CD4-positive, alpha-beta memory T cell (primary cell): ENCODE measurements around the gene CRTC3. TPM values are rescaled to one million over a fixed set of nuclear protein-coding genes. Genes with fewer than 3 reads are reported as not detected.

Source experiments
- CTCF ChIA-PET: fragments of 350-600 bp; sonication (Branson Sonifier 250); formaldehyde crosslinking; loops from one replicate; lab custom pipeline; 2021; ENCODE audit warnings: inconsistent platforms; ENCODE audit not compliant: partially characterized antibody; lab: Charles Lee
- POLR2A ChIA-PET: fragments of 350-600 bp; sonication (Branson Sonifier 250); formaldehyde crosslinking; loops from one replicate; lab custom pipeline; 2021; ENCODE audit not compliant: partially characterized antibody; lab: Charles Lee
- DNase-seq, 5 donors: peaks; one replicate each; pipeline versions ENCODE4 v3.0.0 to v3.0.0-alpha.2; 2020 to 2022; ENCODE audit warnings: mixed read lengths in 1 of 5
- H3K27ac ChIP-seq: one replicate; pipeline ENCODE4 v1.7.0; 2013; ENCODE audit warnings: low read depth, low read length
- H3K27me3 ChIP-seq: 2 replicates; pipeline ENCODE4 v1.7.0; 2013; ENCODE audit warnings: mild to moderate bottlenecking, low read length, moderate library complexity; ENCODE audit not compliant: insufficient read depth
- H3K36me3 ChIP-seq: 2 replicates; pipeline ENCODE4 v1.7.0; 2013; ENCODE audit warnings: mild to moderate bottlenecking, low read length, moderate library complexity; ENCODE audit not compliant: insufficient read depth
- H3K4me1 ChIP-seq: 2 replicates; pipeline ENCODE4 v1.7.0; 2013; ENCODE audit warnings: mild to moderate bottlenecking, low read length, moderate library complexity; ENCODE audit not compliant: insufficient read depth
- H3K4me3 ChIP-seq, 2 donors: one replicate each; pipeline ENCODE4 v1.7.0; 2013; ENCODE audit warnings: low read length in 2 of 2, mild to moderate bottlenecking in 1 of 2
- H3K9me3 ChIP-seq, 2 donors: one replicate each; pipeline ENCODE4 v1.7.0; 2013; ENCODE audit warnings: low read length in 2 of 2, control low read depth in 1 of 2; ENCODE audit not compliant: control insufficient read depth in 1 of 2
- H3K27ac Mint-ChIP-seq, 7 donors: one replicate each; pipeline ENCODE4 v1.8.0; 2020 to 2021; ENCODE audit warnings: mixed read lengths in 7 of 7, mild to moderate bottlenecking in 6 of 7, inconsistent platforms in 3 of 7, moderate library complexity in 3 of 7
- H3K27me3 Mint-ChIP-seq, 2 donors: one replicate each; pipeline ENCODE4 v1.8.0; 2020 to 2021; ENCODE audit warnings: mixed read lengths in 2 of 2
- H3K36me3 Mint-ChIP-seq, 2 donors: one replicate each; pipeline ENCODE4 v1.8.0; 2020 to 2021; ENCODE audit warnings: mixed read lengths in 2 of 2, inconsistent platforms in 1 of 2, mild to moderate bottlenecking in 1 of 2
- H3K4me1 Mint-ChIP-seq, 4 donors: one replicate each; pipeline ENCODE4 v1.8.0; 2020 to 2021; ENCODE audit warnings: mixed read lengths in 4 of 4, mild to moderate bottlenecking in 1 of 4
- H3K4me3 Mint-ChIP-seq, 8 donors: one replicate each; pipeline ENCODE4 v1.8.0; 2020 to 2021; ENCODE audit warnings: mixed read lengths in 8 of 8, mild to moderate bottlenecking in 7 of 8, moderate library complexity in 6 of 8, inconsistent platforms in 3 of 8
- H3K9me3 Mint-ChIP-seq, 8 donors: one replicate each; pipeline ENCODE4 v1.8.0; 2020 to 2021; ENCODE audit warnings: mixed read lengths in 8 of 8, mild to moderate bottlenecking in 5 of 8, inconsistent platforms in 3 of 8, moderate library complexity in 1 of 8
- intact Hi-C: fragments of 100-400 bp; cut with micrococcal nuclease; formaldehyde crosslinking; loops from one replicate; pipeline ENCODE4 v1.15.1; 2023
- polyA plus RNA-seq, 2 donors: library from polyadenylated mRNA; unstranded; fragments of 300-500 nt; fragmentation: Illumina TruSeq; gene quantifications; one replicate each; pipeline ENCODE4 v1.2.3, GENCODE V29; 2021
- total RNA-seq, 2 experiments: library from RNA; stranded (reverse); gene quantifications; one replicate each; pipeline ENCODE4 v1.2.3, GENCODE V29; 2021

The CRTC3 gene
- total and polyA plus RNA-seq, 4 experiments from 2014 or later = 14.5 to 75.5 (median 56.3) TPM

DNA sequence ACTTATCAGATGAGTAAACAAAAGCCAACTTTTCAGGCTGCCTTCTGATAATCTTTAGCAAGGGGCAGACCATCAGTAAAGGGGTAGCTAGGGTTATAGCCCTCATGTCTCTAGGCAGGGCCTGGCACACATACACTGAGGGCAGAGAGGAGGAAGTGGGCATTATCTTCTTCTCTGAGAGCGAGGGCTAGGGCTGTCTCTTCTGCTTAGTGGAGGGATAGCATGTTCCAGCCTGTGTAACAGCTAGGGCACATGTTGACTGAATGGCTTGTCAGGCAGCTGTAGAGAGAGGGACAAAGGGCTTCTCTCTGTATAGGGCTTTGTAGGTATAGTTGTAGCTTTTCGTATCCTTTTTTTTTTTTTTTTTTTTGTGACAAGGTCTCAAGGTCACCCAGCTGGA is 17.8 kb downstream of the CRTC3 start:
- Histone ChIP-seq H3K4me3 (no peak overlapping the region), H3K27ac (no peak overlapping the region), H3K27me3 (no peaks in the 10 kb centered on the region), H3K4me1 (peaks cover 30% of the 10 kb centered on the region), H3K36me3 (peaks cover 8% of the 10 kb centered on the region), H3K9me3 (no peaks in the 10 kb centered on the region)
- POLR2A ChIA-PET = interaction anchor here (0.7 to 1.5 kb wide), 3 partner anchors 14 to 47 kb away, joined by 3 to 5 read pairs (median 4); no protein-coding TSS in a partner anchor
- H3K36me3 Mint-ChIP-seq = peaks cover 40 to 55% of the 10 kb centered on the region in 2 donors
- H3K27me3 Mint-ChIP-seq = no peaks in the 10 kb centered on the region
- no peaks in the 10 kb centered on the region for H3K9me3 Mint-ChIP-seq
- H3K4me3 Mint-ChIP-seq = peak overlapping the region in 4 of 8 donors; percentile 29 to 53 (median 46)
- DNase-seq = no peak
- peaks cover 32 to 62% (median 46%) of the 10 kb centered on the region in 4 donors for H3K4me1 Mint-ChIP-seq
- peak overlapping the region in 6 of 7 donors; percentile 1 to 68 (median 31) for H3K27ac Mint-ChIP-seq
- CTCF ChIA-PET = interaction anchor here (1.0 to 1.1 kb wide), 2 partner anchors 13 to 17 kb away, joined by 3 read pairs; no protein-coding TSS in a partner anchor
- intact Hi-C loops = no loop called here

DNA sequence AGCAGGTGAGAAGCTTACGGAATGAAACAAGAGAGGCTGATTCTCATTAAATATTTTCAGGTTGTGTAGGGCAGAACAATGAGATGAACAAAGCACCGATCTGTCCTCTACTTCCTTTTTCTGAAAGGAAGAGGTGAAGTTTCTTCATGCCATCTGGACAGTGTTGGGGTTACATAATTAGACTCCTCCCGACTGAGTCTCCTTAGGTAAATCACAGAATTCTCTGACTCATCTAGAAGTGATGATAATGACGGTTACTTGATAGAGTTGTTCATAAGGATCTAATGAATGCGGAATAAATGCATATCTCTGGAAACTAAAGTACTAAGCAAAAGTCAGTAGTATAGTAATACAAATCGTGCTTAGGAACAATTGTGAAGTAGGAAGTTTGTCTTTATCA is 21.2 kb downstream of the CRTC3 start:
- no peak overlapping the region for H3K4me3 Mint-ChIP-seq
- H3K9me3 Mint-ChIP-seq = no peaks in the 10 kb centered on the region
- peaks cover 27 to 61% (median 42%) of the 10 kb centered on the region in 4 donors for H3K4me1 Mint-ChIP-seq
- intact Hi-C loops = no loop called here
- ChIA-PET POLR2A (no interaction called here), CTCF (no interaction called here)
- DNase-seq = no peak
- peaks cover 40 to 57% of the 10 kb centered on the region in 2 donors for H3K36me3 Mint-ChIP-seq
- H3K27me3 ChIP-seq = no peaks in the 10 kb centered on the region
- no peak overlapping the region for H3K4me3 ChIP-seq
- no peaks in the 10 kb centered on the region for H3K27me3 Mint-ChIP-seq
- H3K27ac ChIP-seq = no peak overlapping the region
- H3K36me3 ChIP-seq = peaks cover 8% of the 10 kb centered on the region
- H3K27ac Mint-ChIP-seq = peak overlapping the region in 2 of 7 donors; percentile 15 to 81
- peaks cover 9% of the 10 kb centered on the region for H3K4me1 ChIP-seq
- no peaks in the 10 kb centered on the region for H3K9me3 ChIP-seq

DNA sequence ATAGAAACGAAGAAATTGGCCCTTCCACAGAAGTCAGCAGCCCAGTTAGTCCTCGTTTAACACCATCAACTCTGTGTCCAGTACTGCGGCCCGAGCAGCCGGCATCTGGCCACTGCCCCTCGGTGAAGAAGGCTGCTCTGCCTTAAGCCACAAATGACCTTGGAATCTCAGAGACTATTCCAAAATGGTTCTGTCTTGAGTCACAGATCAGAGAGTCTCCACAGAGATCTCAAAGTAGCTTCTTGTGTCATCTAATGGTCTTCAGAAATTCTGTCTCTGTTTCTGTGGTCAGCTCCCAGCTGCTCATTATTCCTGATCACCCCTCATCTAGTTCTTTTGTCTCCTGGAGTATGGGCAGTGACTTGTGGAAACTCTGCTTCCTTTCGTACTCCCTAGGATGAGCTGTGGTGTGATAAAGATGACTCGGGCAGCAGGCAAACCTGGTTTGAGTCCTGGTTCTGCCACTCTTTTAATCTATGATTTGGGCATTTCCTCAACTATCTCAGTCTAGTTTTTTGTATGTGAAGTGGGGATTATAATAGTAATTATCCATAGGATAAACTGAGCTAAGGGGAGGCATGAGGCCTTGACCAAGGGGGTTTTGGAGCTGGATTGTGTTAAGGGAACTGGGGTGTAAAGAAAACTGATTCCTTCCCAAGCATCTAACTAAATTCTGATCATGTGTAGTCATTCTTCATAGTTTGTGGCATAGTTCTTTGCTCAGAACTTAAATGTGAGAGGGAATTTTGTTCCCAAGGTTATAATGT is 22.6 kb downstream of the CRTC3 start:
- Mint-ChIP-seq H3K27me3 (no peaks in the 10 kb centered on the region), H3K27ac (peak overlapping the region in 4 of 7 donors; percentile 19 to 47 (median 34)), H3K36me3 (peaks cover 36 to 55% of the 10 kb centered on the region in 2 donors), H3K4me3 (no peak overlapping the region), H3K9me3 (no peaks in the 10 kb centered on the region), H3K4me1 (peaks cover 27 to 61% (median 43%) of the 10 kb centered on the region in 4 donors)
- Histone ChIP-seq H3K4me3 (no peak overlapping the region), H3K4me1 (peaks cover 18% of the 10 kb centered on the region), H3K27ac (no peak overlapping the region), H3K9me3 (no peaks in the 10 kb centered on the region), H3K27me3 (no peaks in the 10 kb centered on the region), H3K36me3 (peaks cover 8% of the 10 kb centered on the region)
- ChIA-PET CTCF (interaction anchor here (0.9 kb wide), 1 partner anchor 9 kb away, joined by 3 read pairs; no protein-coding TSS in a partner anchor), POLR2A (no interaction called here)
- DNase-seq = no peak
- intact Hi-C loops = no loop called here

DNA sequence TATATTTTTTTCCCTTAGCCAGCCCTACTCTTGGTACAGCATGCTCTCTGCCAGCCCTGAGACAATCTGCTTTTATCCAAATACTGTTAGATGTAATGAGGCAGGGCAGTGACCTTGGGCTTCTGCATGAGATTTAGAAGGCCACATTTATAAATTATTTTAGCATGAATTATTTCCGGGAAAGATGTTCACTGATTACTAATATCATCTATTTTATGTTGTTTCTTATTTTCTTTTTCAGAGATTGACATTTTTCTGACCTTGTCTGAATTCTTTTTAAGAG is 23.1 kb downstream of the CRTC3 start:
- Mint-ChIP-seq H3K27me3 (no peaks in the 10 kb centered on the region), H3K9me3 (no peaks in the 10 kb centered on the region), H3K4me3 (no peak overlapping the region), H3K27ac (no peak overlapping the region), H3K4me1 (peaks cover 25 to 61% (median 43%) of the 10 kb centered on the region in 4 donors), H3K36me3 (peaks cover 36 to 51% of the 10 kb centered on the region in 2 donors)
- Histone ChIP-seq H3K4me3 (no peak overlapping the region), H3K9me3 (no peaks in the 10 kb centered on the region), H3K36me3 (peaks cover 8% of the 10 kb centered on the region), H3K4me1 (peaks cover 18% of the 10 kb centered on the region), H3K27me3 (no peaks in the 10 kb centered on the region), H3K27ac (no peak overlapping the region)
- ChIA-PET POLR2A (no interaction called here), CTCF (interaction anchor here (0.9 kb wide), 1 partner anchor 9 kb away, joined by 3 read pairs; no protein-coding TSS in a partner anchor)
- no peak for DNase-seq
- intact Hi-C loops = no loop called here

DNA sequence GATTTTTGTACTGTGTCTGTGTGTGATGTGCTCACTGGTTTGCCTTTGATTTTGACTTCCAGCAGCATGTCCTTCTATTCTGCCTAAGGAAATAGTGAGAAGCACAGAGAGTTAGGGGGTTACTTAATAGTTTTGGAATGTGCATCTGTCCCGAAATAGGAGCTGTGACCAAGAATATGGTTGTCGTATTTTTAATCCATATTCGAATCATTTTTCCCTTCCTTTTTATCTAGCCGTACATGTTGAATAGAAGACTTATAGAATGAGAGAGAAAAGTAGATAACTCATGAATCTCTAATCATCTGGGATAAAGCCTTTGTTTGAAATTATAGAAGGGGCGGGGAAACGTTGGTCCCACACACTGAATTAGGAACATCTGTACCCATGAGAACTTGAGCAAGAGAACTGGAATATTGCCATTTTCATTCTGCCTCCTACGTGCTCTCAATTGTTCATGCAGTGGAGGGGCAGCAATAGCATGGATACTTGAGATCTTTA is 23.6 kb downstream of the CRTC3 start:
- Histone ChIP-seq H3K4me1 (peaks cover 21% of the 10 kb centered on the region), H3K27me3 (no peaks in the 10 kb centered on the region), H3K27ac (no peak overlapping the region), H3K9me3 (no peaks in the 10 kb centered on the region), H3K36me3 (peaks cover 8% of the 10 kb centered on the region), H3K4me3 (no peak overlapping the region)
- H3K27ac Mint-ChIP-seq = peak overlapping the region in 1 of 7 donors; percentile 26
- H3K9me3 Mint-ChIP-seq = no peaks in the 10 kb centered on the region
- peaks cover 36 to 51% of the 10 kb centered on the region in 2 donors for H3K36me3 Mint-ChIP-seq
- H3K27me3 Mint-ChIP-seq = no peaks in the 10 kb centered on the region
- DNase-seq = no peak
- no peak overlapping the region for H3K4me3 Mint-ChIP-seq
- intact Hi-C loops = no loop called here
- H3K4me1 Mint-ChIP-seq = peaks cover 30 to 61% (median 45%) of the 10 kb centered on the region in 4 donors
- CTCF ChIA-PET = no interaction called here
- POLR2A ChIA-PET = no interaction called here

DNA sequence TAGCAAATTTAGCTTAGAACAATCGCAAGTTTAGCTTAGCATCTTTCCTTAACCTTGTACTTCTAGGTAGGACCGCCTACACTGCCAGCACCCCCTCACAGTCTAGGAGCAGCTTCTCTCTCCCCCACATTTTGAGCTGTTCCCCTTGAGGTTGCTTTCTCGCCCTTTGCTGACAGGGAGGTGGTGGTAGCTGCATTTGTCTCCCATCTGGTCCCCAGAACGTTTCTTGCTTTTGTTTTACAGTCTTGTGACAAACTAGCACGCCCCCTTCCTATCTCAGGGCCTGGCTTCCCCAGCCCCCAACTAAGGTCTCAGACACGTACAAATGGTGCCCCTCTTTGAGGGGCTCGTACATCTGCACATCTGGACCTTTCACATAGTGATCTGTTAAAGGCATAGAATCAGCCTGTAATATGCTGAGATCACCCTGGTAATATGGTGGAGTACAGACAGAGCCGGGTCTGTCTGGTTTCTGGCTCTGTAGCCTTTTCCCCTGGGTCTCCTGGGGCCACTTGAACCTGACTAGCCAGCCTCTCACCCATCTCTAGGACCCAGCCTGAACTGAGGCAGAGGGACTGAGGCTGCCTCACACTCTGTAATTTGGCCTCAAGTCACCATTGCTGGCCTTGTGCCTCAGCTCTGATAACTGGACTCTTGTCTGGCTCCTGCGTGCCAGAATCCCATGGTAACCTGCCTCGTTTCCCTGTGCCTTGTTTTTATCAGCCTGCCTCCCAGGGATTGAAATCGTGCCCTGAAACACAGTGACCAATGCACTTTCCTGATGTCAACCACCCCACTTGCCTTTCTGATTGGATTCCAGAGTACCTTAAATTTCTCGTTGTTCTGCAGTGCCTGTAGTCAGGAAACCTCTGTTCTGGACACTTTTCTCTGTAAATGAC is 27.7 kb downstream of the CRTC3 start:
- H3K9me3 Mint-ChIP-seq = no peaks in the 10 kb centered on the region
- H3K27me3 Mint-ChIP-seq = no peaks in the 10 kb centered on the region
- Histone ChIP-seq H3K36me3 (no peaks in the 10 kb centered on the region), H3K27me3 (no peaks in the 10 kb centered on the region), H3K4me1 (peaks cover 48% of the 10 kb centered on the region), H3K9me3 (no peaks in the 10 kb centered on the region), H3K27ac (no peak overlapping the region), H3K4me3 (no peak overlapping the region)
- DNase-seq = no peak
- intact Hi-C loops = no loop called here
- peak overlapping the region in 5 of 7 donors; percentile 34 to 88 (median 59) for H3K27ac Mint-ChIP-seq
- H3K4me1 Mint-ChIP-seq = peaks cover 51 to 80% (median 64%) of the 10 kb centered on the region in 4 donors
- peaks cover 24 to 43% of the 10 kb centered on the region in 2 donors for H3K36me3 Mint-ChIP-seq
- ChIA-PET CTCF (interaction anchor here (1.0 to 1.6 kb wide), 4 partner anchors 12 to 329 kb away, joined by 3 to 5 read pairs (median 4); no protein-coding TSS in a partner anchor), POLR2A (interaction anchor here (0.6 to 1.1 kb wide), 3 partner anchors 18 to 168 kb away, joined by 3 to 5 read pairs (median 4); no protein-coding TSS in a partner anchor)
- peak overlapping the region in 3 of 8 donors; percentile 12 to 46 (median 42) for H3K4me3 Mint-ChIP-seq
